BJ (cell line): Measurements from ENCODE around the gene IQCM. TPM values are rescaled to one million over a fixed set of nuclear protein-coding genes. Genes with fewer than 3 reads are reported as not detected.
"Not testable (repeated sequence)": the region's sequence is repeated elsewhere in the genome, so short reads cannot be mapped to it uniquely, and the experiment has no call there.

Experiments used
- CTCF ChIA-PET: fragments of 350-600 bp; formaldehyde crosslinking; extraction: SDS; loops from one replicate; lab custom pipeline; 2021; ENCODE audit warnings: antibody characterized with exemption, inconsistent platforms; lab: Yijun Ruan, JAX
- POLR2A ChIA-PET: fragments of 300-600 bp; sonication (Branson Sonifier 250); formaldehyde crosslinking; extraction: SDS; loops from one replicate; lab custom pipeline; 2021; ENCODE audit warnings: antibody characterized with exemption; lab: Charles Lee
- DNase-seq: peaks from one replicate; pipeline ENCODE4 v3.0.0-alpha.2; 2011; ENCODE audit warnings: low read depth
- H3K27me3 ChIP-seq: 2 replicates; pipeline ENCODE4 v1.6.0; 2011; ENCODE audit warnings: low read length; ENCODE audit not compliant: control insufficient read depth, insufficient read depth
- H3K36me3 ChIP-seq: 2 replicates; pipeline ENCODE4 v1.5.1; 2011; ENCODE audit warnings: low read length; ENCODE audit not compliant: control insufficient read depth, insufficient read depth
- H3K4me3 ChIP-seq: 2 replicates; pipeline ENCODE4 v1.5.1; 2011; ENCODE audit warnings: low read depth, mild to moderate bottlenecking, control low read depth, low read length
- polyA plus RNA-seq: library from polyadenylated mRNA; depleted of rRNA; stranded (reverse); fragments of >200 nt; gene quantifications from 2 replicates; pipeline ENCODE4 v1.2.3, GENCODE V29; 2011
- TF ChIP-seq, protein P1 (sequence below): IDR thresholded peaks from 2 replicates; pipeline ENCODE4 v1.5.1; 2011; ENCODE audit warnings: low read depth, mild to moderate bottlenecking, control low read depth, inconsistent platforms, low read length, moderate library complexity; ENCODE audit not compliant: insufficient read depth

IQCM gene
- polyA plus RNA-seq, 1 experiment = not detected

DNA sequence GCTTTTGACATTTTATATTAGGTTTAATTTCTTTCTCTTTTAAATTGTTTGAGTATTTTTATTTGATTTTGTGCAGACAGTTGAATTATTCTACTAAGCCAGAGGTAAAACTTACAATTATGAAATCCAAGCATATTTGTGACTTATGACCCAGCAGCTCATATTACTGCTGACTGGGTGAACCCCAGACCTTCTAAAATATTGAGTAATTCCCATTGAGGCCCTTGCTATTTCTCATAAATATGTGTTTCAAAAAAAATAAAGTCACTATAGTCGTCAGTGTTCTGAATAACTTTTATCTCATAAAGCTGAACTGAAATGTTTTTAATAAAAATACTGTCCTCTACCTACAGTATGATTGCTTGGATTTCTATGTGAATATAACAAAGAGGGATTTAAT, 303.1 kb downstream of the IQCM start:
- CTCF ChIA-PET = interaction anchor here (1.4 kb wide), 1 partner anchor 17 kb away, joined by 3 read pairs; no protein-coding TSS in a partner anchor
- Histone ChIP-seq H3K36me3 (no peaks in the 10 kb centered on the region), H3K4me3 (no peak overlapping the region), H3K27me3 (no peaks in the 10 kb centered on the region; the same call in 1 of the 2 replicates)
- POLR2A ChIA-PET = no interaction called here
- TF ChIP-seq, protein P1, sequence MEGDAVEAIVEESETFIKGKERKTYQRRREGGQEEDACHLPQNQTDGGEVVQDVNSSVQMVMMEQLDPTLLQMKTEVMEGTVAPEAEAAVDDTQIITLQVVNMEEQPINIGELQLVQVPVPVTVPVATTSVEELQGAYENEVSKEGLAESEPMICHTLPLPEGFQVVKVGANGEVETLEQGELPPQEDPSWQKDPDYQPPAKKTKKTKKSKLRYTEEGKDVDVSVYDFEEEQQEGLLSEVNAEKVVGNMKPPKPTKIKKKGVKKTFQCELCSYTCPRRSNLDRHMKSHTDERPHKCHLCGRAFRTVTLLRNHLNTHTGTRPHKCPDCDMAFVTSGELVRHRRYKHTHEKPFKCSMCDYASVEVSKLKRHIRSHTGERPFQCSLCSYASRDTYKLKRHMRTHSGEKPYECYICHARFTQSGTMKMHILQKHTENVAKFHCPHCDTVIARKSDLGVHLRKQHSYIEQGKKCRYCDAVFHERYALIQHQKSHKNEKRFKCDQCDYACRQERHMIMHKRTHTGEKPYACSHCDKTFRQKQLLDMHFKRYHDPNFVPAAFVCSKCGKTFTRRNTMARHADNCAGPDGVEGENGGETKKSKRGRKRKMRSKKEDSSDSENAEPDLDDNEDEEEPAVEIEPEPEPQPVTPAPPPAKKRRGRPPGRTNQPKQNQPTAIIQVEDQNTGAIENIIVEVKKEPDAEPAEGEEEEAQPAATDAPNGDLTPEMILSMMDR = no peak
- no peak for DNase-seq

DNA sequence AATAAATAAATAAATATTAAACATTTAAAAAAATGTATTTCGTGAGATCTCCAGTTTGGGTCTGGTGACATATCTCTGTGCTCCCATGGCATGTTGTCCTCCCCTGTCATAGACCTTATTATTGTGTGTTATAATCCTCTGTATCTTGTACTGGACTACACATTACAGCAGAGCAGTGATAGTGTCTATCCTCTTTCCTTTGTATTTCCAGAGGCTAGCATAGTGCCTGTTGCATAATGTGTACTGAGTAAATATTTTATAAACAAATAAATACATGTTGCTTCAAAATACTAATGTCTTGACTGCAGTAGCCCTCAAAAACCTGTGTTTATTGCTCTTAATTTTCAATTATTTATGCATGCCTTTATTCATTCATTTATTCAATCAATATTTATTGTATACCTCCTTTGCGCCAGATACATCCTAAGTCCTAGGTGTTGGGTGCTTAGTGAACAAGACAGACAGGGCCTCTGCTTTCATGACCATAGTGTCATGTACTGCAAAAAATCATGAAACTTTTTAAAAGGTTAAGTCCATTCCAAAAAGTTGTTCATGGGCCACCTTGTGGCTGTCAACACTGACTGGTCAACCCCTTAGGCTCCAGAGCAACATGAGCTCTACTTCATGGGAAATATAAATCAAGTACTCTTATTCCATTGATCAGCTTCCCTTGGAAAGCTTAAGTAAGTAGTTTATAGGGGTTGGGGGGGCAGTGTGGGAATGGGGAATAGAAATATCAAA, 303.9 kb downstream of the IQCM start:
- CTCF ChIA-PET = no interaction called here
- H3K4me3 ChIP-seq = no peak overlapping the region
- no peak for DNase-seq
- H3K36me3 ChIP-seq = no peaks in the 10 kb centered on the region
- TF ChIP-seq, protein P1 = no peak
- H3K27me3 ChIP-seq = no peaks in the 10 kb centered on the region; the same call in 1 of the 2 replicates
- POLR2A ChIA-PET = no interaction called here

DNA sequence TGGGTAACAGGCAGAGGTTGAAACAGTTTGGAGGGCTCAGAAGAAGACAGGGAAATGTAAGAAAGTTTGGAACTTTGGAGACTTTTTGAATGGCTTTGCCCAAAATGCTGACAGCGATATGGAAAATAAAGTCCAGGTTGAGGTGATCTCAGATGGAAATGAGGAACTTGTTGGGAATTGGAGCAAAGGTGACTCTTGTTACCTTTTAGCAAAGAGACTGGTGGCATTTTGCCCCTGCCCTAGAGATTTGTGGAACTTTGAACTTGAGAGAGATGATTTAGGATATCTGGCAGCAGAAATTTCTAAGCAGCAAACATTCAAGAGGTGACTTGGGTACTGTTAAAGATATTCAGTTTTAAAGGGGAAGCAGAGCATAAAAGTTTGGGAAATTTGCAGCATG, 308.3 kb downstream of the IQCM start:
- H3K27me3 ChIP-seq, H3K36me3 ChIP-seq, CTCF ChIA-PET, H3K4me3 ChIP-seq, POLR2A ChIA-PET, DNase-seq: not testable (repeated sequence)

DNA sequence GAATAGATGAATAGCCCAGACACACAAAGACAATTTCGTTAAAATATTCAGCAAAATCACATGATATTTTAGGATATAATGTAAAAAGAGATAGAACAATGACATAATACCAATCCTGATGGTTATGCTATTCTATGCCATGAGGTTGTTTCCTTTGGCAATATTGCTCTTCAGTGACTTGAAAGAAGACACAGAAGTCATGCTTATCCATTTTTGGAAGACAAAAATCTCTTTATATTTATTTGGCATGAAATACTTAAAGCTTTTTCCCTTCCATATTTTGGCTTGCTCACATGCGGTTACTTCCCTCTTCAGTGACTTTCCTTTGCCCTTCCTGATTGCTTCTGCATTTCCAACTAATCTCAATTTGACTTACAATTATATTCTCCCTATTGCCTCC, 314.8 kb downstream of the IQCM start:
- DNase-seq = no peak
- ChIA-PET POLR2A (no interaction called here), CTCF (no interaction called here)
- no peak overlapping the region for H3K4me3 ChIP-seq
- H3K36me3 ChIP-seq = no peaks in the 10 kb centered on the region
- no peaks in the 10 kb centered on the region for H3K27me3 ChIP-seq
- TF ChIP-seq, protein P1 = no peak

DNA sequence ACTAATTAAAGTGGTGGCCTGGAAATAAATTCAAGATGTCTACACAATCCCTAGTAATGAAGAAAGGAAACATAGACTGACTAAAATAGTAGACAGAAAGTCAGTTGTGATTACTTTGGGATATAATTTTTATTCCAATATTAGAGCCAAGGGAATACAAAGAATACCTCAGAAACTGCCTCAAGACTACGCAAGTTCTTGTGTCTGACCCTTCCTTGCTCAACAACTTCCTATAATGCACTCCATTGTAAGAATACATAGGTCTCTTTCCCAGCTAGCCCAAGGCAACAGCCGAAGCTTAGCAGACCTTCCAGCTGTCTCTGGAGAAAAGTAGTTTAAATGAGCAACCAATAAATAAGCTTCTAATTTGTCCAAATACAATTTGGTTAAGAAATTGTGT, 315.9 kb downstream of the IQCM start:
- DNase-seq = no peak
- POLR2A ChIA-PET = no interaction called here
- no peaks in the 10 kb centered on the region for H3K36me3 ChIP-seq
- CTCF ChIA-PET = no interaction called here
- TF ChIP-seq, protein P1 = no peak
- no peak overlapping the region for H3K4me3 ChIP-seq
- no peaks in the 10 kb centered on the region for H3K27me3 ChIP-seq

DNA sequence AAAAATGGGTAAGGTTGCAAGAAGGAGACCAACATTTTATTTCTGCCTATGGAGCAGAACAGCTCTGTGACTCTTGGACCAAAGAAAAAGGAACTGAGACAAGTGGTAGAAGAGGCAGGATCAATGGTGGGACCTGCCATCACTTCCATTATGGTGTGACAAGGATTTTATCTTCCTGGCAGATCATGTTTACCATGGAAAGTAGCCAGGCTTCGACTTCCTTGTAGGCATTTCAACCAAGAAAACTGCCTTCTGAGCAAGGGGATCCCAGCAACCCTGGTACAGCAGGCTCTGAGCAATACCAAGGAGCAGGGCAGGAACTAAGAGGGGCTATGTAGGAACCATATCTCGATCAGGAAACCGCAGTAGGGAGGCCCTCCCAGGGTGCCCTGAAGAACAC, 317.4 kb downstream of the IQCM start:
- TF ChIP-seq, protein P1 = no peak
- H3K36me3 ChIP-seq = no peaks in the 10 kb centered on the region
- ChIA-PET CTCF (no interaction called here), POLR2A (no interaction called here)
- H3K27me3 ChIP-seq = no peaks in the 10 kb centered on the region
- H3K4me3 ChIP-seq = no peak overlapping the region
- DNase-seq = no peak
